A549 (cell line): ENCODE measurements around the gene ZNF638. TPM values are rescaled to one million over a fixed set of nuclear protein-coding genes. Genes with fewer than 3 reads are reported as not detected.
A peak's percentile ranks its signal among the peaks of the same experiment; 100 is the strongest.

Experiments used
- ATAC-seq, 2 experiments: fragments of 200-7000 bp in 1 of 2; fragments of >200 bp in 1 of 2; cut with Nextera tagmentation in 1 of 2; cut with Tn5 transposase in 1 of 2; 3 replicates each; pipeline versions ENCODE4 v1.8.0 to v1.9.1; 2018 to 2020; ENCODE audit warnings: mild to moderate bottlenecking in 1 of 2, moderate library complexity in 1 of 2
- CTCF ChIA-PET: fragments of 300-600 bp; sonication (Branson Sonifier 250); formaldehyde crosslinking; extraction: SDS; loops from one replicate; lab custom pipeline; 2021; ENCODE audit warnings: antibody characterized with exemption, inconsistent platforms; lab: Yijun Ruan, JAX
- POLR2A ChIA-PET: fragments of 350-600 bp; formaldehyde crosslinking; extraction: SDS; loops from one replicate; lab custom pipeline; 2021; ENCODE audit warnings: antibody characterized with exemption, inconsistent platforms; lab: Yijun Ruan, JAX
- DNase-seq, 2 experiments: peaks; one replicate each; pipeline versions ENCODE4 v3.0.0 to v3.0.0-alpha.2; 2011 to 2016; ENCODE audit warnings: low read depth in 1 of 2, low spot score in 1 of 2
- FAIRE-seq: peaks from 2 replicates; lab custom pipeline; 2011; peaks lifted over from hg19 to GRCh38; lab: Jason Lieb, UNC
- H3K27ac ChIP-seq, 2 experiments: fragments of >200 bp; sonication (Bioruptor Twin); formaldehyde crosslinking; 3 replicates each; pipeline ENCODE4 v1.5.1; 2016 to 2017
- H3K4me1 ChIP-seq: fragments of >200 bp; sonication (Bioruptor Twin); formaldehyde crosslinking; 3 replicates; pipeline ENCODE4 v1.6.1; 2016
- H3K4me2 ChIP-seq: fragments of >200 bp; sonication (Bioruptor Twin); formaldehyde crosslinking; 3 replicates; pipeline ENCODE4 v1.6.1; 2016
- H3K4me3 ChIP-seq: fragments of >200 bp; sonication (Bioruptor Twin); formaldehyde crosslinking; 3 replicates; pipeline ENCODE4 v1.5.1; 2016
- H3K9me3 ChIP-seq: fragments of >200 bp; sonication (Bioruptor Twin); formaldehyde crosslinking; 3 replicates; pipeline ENCODE4 v1.6.1; 2016
- CHD2 ChIP-seq: fragments of 150-350 bp; IDR thresholded peaks from 2 replicates; pipeline ENCODE4 v1.6.1; 2014; ENCODE audit warnings: low read length; ENCODE audit not compliant: partially characterized antibody
- CHD4 ChIP-seq: fragments of 200-600 bp; sonication (generic); IDR thresholded peaks from 2 replicates; pipeline ENCODE4 v1.6.1; 2016; ENCODE audit warnings: antibody characterized with exemption, mild to moderate bottlenecking, borderline replicate concordance
- FOSB ChIP-seq: fragments of 250-450 bp; sonication (Bioruptor Pico); IDR thresholded peaks from 2 replicates; pipeline ENCODE4 v1.5.0; 2020; ENCODE audit warnings: mild to moderate bottlenecking, moderate library complexity
- GATA3 ChIP-seq: IDR thresholded peaks from 2 replicates; pipeline ENCODE4 v1.6.1; 2012; ENCODE audit warnings: borderline replicate concordance
- HMGXB4 ChIP-seq: fragments of 250-450 bp; sonication (Bioruptor Pico); IDR thresholded peaks from 2 replicates; pipeline ENCODE4 v1.5.0; 2021; ENCODE audit warnings: mild to moderate bottlenecking, moderate library complexity, borderline replicate concordance
- KDM5A ChIP-seq: fragments of 200-600 bp; sonication (generic); IDR thresholded peaks from 2 replicates; pipeline ENCODE4 v1.6.1; 2016; ENCODE audit warnings: antibody characterized with exemption, mild to moderate bottlenecking
- NFE2L2 ChIP-seq: fragments of 150-350 bp; conservative IDR thresholded peaks from 2 replicates; pipeline ENCODE4 v1.6.1; 2014; ENCODE audit warnings: low read length
- NPAS2 ChIP-seq: fragments of 250-450 bp; sonication (Bioruptor Pico); IDR thresholded peaks from 2 replicates; pipeline ENCODE4 v1.8.0; 2022; ENCODE audit warnings: mild to moderate bottlenecking, moderate library complexity, borderline replicate concordance
- PBX3 ChIP-seq: IDR thresholded peaks from 2 replicates; pipeline ENCODE4 v1.6.1; 2012
- PHF8 ChIP-seq: fragments of 200-600 bp; sonication (generic); IDR thresholded peaks from 2 replicates; pipeline ENCODE4 v1.6.1; 2016; ENCODE audit warnings: low read depth, mild to moderate bottlenecking, antibody characterized with exemption, moderate library complexity, borderline replicate concordance
- POLR2A ChIP-seq: IDR thresholded peaks from 2 replicates; pipeline ENCODE4 v1.6.1; 2012; ENCODE audit warnings: mild to moderate bottlenecking, low read length
- RAD21 ChIP-seq, 2 experiments: fragments of >200 bp in 1 of 2; sonication (Bioruptor Twin) in 1 of 2; formaldehyde crosslinking in 1 of 2; IDR thresholded peaks in 1 of 2; conservative IDR thresholded peaks in 1 of 2; 2 replicates in 1 of 2; 3 replicates in 1 of 2; pipeline ENCODE4 v1.6.1; 2012 to 2018; ENCODE audit warnings: inconsistent platforms in 1 of 2
- RFX5 ChIP-seq: fragments of 450-650 bp; IDR thresholded peaks from 2 replicates; pipeline ENCODE4 v1.7.1; 2014; ENCODE audit warnings: antibody characterized with exemption, mild to moderate bottlenecking, moderate library complexity
- USF2 ChIP-seq: fragments of 450-650 bp; IDR thresholded peaks from 2 replicates; pipeline ENCODE4 v1.6.1; 2014; ENCODE audit warnings: antibody characterized with exemption
- WGBS: methylation state at CpG from one replicate; pipeline ENCODE4 v1.1.6; 2017; ENCODE audit errors: missing lambda C conversion rate; 5-methylcytosine and 5-hydroxymethylcytosine counted together
- polyA plus RNA-seq, 4 experiments: library from polyadenylated mRNA; depleted of rRNA in 3 of 4; stranded (reverse); fragments of >200 nt; fragmentation: RNase III in 1 of 4; extraction: RNeasy Plus Mini Kit Qiagen cat#74134 plus additional on column Dnase treatment in 1 of 4; gene quantifications; 2 replicates in 3 of 4; 3 replicates in 1 of 4; pipeline ENCODE4 v1.2.3, GENCODE V29; 2011 to 2017

The ZNF638 gene
- polyA plus RNA-seq, 2 of the 4 experiments (the other 2 are of a cell fraction), result 74.2 to 160 TPM

DNA sequence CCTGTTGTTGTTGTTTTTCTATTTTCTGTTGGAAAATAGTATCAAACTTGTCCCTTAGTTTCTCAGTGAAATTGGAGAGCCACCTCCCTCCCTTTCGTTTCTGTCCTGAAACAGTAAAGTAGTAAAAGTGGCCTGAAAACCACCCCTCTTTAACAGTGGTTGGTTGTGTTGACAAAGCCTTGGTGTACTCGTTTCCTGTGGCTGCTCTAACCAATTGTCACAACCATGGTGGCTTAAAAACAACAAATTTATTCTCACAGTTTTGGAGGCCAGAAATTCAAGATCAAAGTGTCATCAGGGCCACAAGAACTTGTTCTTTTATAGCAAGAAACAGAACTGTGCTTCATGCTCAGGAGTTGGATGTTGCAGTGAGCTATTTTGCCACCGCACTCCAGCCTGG, 117.8 kb downstream of the ZNF638 start (continued):
- no peak for TF ChIP-seq KDM5A
- no peak for TF ChIP-seq PBX3
- no peak for TF ChIP-seq NFE2L2
- TF ChIP-seq FOSB (CRISPR knock-in tag), result no peak

DNA sequence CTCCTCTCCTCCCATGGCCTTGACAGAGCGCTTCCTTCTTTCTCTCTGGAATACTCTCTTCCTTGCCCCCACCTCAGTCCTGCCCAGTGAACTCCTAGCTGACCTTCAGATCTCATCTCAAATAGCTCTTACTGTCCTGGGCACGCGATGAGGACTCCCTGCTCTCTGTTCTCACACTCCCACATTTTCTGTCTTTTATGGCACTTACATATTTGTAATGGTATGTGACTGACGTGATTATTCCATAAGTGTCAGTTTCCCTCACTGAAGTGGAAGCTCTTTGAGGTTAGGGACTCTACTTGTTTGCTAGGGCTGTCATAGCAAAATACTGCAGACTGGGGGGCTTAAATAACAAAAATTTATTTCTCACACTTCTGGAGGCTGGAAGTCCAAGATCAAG, 120.1 kb downstream of the ZNF638 start:
- no peak overlapping the region for H3K4me2 ChIP-seq
- no peak for FAIRE-seq

GRCh38 chr2:71452565-71452964, 121.0 kb downstream of the ZNF638 start:
- DNase-seq, result peak; percentile 40 to 46
- 48% methylated on average over 2 of the region's 2 CpGs for WGBS
- Histone ChIP-seq H3K4me1 (peaks cover 29% of the 10 kb centered on the region), H3K4me3 (no peak overlapping the region)
- ChIA-PET POLR2A (no interaction called here), CTCF (interaction anchor here (1.0 to 9.2 kb wide), 6 partner anchors 10 to 154 kb away, joined by 3 to 95 read pairs (median 4); partner anchors contain the start of gene ZNF638)
- TF ChIP-seq GATA3 (no peak), RFX5 (no peak), CHD4 (no peak), PHF8 (no peak)
- TF ChIP-seq, all 56 proteins: peak for 0
- no peaks in the 10 kb centered on the region for H3K9me3 ChIP-seq
- ATAC-seq (peak; percentile 62 to 70; a peak in 5 of 6 replicates), FAIRE-seq (no peak)
- H3K27ac ChIP-seq, result no peak overlapping the region
- H3K4me2 ChIP-seq, result no peak overlapping the region

More for the DNA sequence above, 120.1 kb downstream of the ZNF638 start:
- DNase-seq (no peak), ATAC-seq (no peak)
- 92% methylated on average over 4 of the region's 4 CpGs for WGBS
- H3K4me1 ChIP-seq, result peaks cover 26% of the 10 kb centered on the region
- no peak overlapping the region for H3K4me3 ChIP-seq
- H3K27ac ChIP-seq, result no peak overlapping the region
- H3K9me3 ChIP-seq, result no peaks in the 10 kb centered on the region
- ChIA-PET CTCF (interaction anchor here (0.8 to 9.2 kb wide), 8 partner anchors 11 to 153 kb away, joined by 3 to 95 read pairs (median 4); partner anchors contain the start of gene ZNF638), POLR2A (no interaction called here)
- TF ChIP-seq NPAS2 (CRISPR knock-in tag) (no peak), HMGXB4 (no peak), CHD2 (no peak), USF2 (no peak), POLR2A (no peak)
- TF ChIP-seq, all 56 proteins: peak for 0

GRCh38 chr2:71453404-71454220, 122.0 kb downstream of the ZNF638 start, which contains the start of gene DYSF:
Gene DYSF (plus strand): TSS chr2:71453561.
- POLR2A ChIA-PET, result no interaction called here

More at GRCh38 chr2:71453404-71454220, 122.0 kb downstream of the ZNF638 start, which contains the start of gene DYSF:
- FAIRE-seq (no peak), ATAC-seq (no peak), DNase-seq (no peak)
- CTCF ChIA-PET, result interaction anchor here (0.6 to 5.7 kb wide), 4 partner anchors 14 to 69 kb away, joined by 4 to 28 read pairs (median 15); no protein-coding TSS in a partner anchor
- no peak for TF ChIP-seq USF2
- TF ChIP-seq RAD21 (conservative IDR thresholded peaks at IDR 0.05 in 1 of 2, IDR thresholded peaks at IDR 0.05 in 1 of 2), result no peak
- no peak within 1 kb of the TSS for H3K4me3 ChIP-seq
- WGBS, result 81% methylated on average over 65 of the region's 66 CpGs
- peak within 1 kb of the TSS in 1 of 2 experiments; percentile 45; a peak in 1 of 6 replicates for H3K27ac ChIP-seq
- 0 out of 3 replicates have a peak within 1 kb of the TSS, but pooled peaks have one; percentile 8 for H3K4me2 ChIP-seq
- H3K9me3 ChIP-seq, result no peaks in the 10 kb centered on the region
- H3K4me1 ChIP-seq, result peaks cover 29% of the 10 kb centered on the region
